HG03432 (cell line): ENCODE data around the gene RUBCNL.

ENCODE experiments used
- ATAC-seq: cut with Tn5 transposase; IDR thresholded peaks from one replicate; pipeline ENCODE4 v1.9.1; 2021; ENCODE audit warnings: mild to moderate bottlenecking, moderate library complexity; ENCODE audit not compliant: unreplicated experiment

The RUBCNL gene

GRCh38 chr13:46313432-46314257 lies 73.4 kb downstream of the RUBCNL start:
- no peak for ATAC-seq

GRCh38 chr13:46313024-46313423 lies 74.0 kb downstream of the RUBCNL start:
- no peak for ATAC-seq

- ATAC-seq, result no peak
Observed at GRCh38 chr13:46311217-46311616, 75.8 kb downstream of the RUBCNL start.

- no peak for ATAC-seq
Observed at GRCh38 chr13:46310066-46310465, 77.0 kb downstream of the RUBCNL start.

- no peak for ATAC-seq
Observed at GRCh38 chr13:46307554-46307953, 79.5 kb downstream of the RUBCNL start.

- no peak for ATAC-seq
Observed at GRCh38 chr13:46304546-46304945, 82.5 kb downstream of the RUBCNL start.

GRCh38 chr13:46303742-46304385 lies 83.2 kb downstream of the RUBCNL start:
- no peak for ATAC-seq

GRCh38 chr13:46297361-46297811 lies 89.7 kb downstream of the RUBCNL start:
- no peak for ATAC-seq

- no peak for ATAC-seq
Observed at GRCh38 chr13:46296921-46297320, 90.1 kb downstream of the RUBCNL start.

GRCh38 chr13:46296115-46296822 lies 90.8 kb downstream of the RUBCNL start:
- ATAC-seq, result peak; percentile 59

- ATAC-seq, result peak; percentile 67
Observed at GRCh38 chr13:46295491-46296114, 91.4 kb downstream of the RUBCNL start.

GRCh38 chr13:46293436-46293835 lies 93.6 kb downstream of the RUBCNL start:
- no peak for ATAC-seq
